Body of pancreas (tissue), 4 donors: ENCODE data around the gene MEP1A.

ENCODE experiments used
- CTCF ChIP-seq, 7 experiments: fragments of 450-650 bp in 4 of 7; fragments of 200-600 bp in 3 of 7; sonication (generic) in 3 of 7; IDR thresholded peaks; one replicate each; pipeline ENCODE4 v1.5.1; 2016 to 2019; ENCODE audit warnings: antibody characterized with exemption in 7 of 7
- POLR2A ChIP-seq, 3 donors: fragments of 450-650 bp; IDR thresholded peaks; one replicate each; pipeline ENCODE4 v1.6.1; 2016; ENCODE audit warnings: antibody characterized with exemption in 3 of 3, mild to moderate bottlenecking in 2 of 3

GRCh38 chr6:46758960-46759753, 34.0 kb upstream of the MEP1A start:
- no peak for TF ChIP-seq CTCF (IDR thresholded peaks at IDR 0.05)
- no peak for TF ChIP-seq POLR2A (IDR thresholded peaks at IDR 0.05)
